HuH-7 (cell line): ENCODE data around the gene NAA60.
"Not testable (repeated sequence)": the region's sequence is repeated elsewhere in the genome, so short reads cannot be mapped to it uniquely, and the experiment has no call there.

Source experiments
- DNase-seq: peaks from one replicate; pipeline ENCODE4 v3.0.0; 2011; ENCODE audit warnings: low spot score

NAA60 gene

DNA sequence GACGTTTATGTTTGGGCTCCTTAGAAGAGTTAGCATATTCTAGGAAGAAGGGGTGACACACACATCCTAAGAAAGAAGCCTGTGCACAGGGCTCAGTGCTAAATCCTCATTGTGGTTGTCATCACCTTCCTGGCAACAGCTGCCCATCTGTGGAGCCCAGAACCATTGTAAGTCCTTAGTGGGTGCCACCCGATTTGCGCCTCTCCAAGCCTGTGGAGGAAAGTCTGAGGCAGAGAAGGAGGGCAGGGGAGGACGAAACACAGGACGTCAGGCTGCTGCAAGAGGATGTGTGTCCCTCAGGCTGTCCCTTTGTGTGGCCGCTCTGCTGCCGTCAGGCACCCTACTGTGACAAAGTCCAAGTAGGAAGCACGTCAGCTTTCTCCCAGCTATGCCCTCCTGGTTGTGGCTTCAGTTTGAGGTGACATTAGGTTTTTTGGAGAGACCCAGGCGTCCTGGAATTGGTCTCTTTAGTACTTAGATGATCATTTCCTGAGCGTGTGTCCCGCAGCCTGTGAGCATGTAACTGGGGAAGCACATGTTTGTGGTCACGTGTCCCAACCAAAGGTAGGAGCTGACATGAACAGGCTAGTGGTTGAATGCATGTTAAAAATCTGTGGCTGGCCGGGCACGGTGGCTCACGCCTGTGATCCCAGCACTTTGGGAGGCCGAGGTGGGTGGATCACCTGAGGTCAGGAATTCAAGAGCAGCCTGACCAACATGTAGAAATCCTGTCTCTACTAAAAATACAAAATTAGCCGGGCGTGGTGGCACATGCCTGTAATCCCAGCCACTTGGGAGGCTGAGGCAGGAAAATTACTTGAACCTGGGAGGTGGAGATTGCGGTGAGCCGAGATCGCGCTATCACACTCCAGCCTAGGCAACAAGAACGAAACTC lies 68.1 kb downstream of the NAA60 start:
- DNase-seq: no peak

DNA sequence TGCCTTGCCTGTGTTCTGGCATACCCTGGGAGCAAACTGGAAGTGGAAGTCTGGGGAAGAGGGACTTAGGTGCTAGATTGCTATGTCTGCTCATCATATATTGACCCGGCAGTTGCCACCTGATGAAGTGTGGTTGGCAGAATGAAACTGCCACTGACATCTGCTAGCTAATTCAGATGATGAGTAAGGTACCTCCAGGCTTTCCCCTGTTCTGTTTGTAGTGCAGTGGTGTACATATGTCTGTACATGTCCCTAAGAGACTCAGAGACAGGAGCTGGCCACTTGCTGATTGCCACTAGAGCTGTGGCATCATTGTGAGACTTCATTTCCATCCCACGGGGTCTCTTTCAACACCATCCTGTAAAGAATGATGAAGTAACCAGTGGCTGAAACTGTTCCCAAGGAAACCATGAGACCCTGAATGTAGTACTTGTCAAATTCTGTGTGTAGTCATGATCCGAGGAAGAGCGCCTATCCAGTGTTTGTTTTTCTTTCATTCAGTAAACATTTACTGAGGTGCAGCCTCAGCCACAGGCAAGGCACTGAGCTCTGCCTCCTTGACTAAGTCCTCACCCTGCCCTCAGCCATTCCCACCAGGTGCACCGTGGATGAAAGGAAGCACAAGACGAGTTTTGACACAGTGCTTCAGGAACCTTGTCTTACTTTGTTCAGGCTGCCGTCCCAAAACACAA lies 70.6 kb downstream of the NAA60 start:
- no peak for DNase-seq

DNA sequence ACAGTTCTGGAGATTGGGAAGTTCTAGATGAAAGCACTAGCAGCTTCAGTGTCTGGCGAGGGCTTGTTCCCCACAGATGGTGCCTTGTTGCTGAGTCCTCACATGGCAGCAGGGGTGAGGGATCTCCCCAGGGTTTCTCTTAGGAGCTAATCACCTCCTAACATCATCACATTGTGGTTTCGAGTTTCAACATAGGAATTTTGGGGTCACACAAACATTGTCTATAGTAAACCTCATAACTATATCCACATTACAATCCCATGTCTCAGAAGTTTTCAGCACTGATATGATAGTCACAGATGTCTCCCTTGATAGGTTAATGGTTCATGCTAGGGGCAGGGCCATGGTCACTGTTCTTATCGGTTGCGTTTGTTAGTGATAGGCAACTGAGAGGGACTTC lies 71.1 kb downstream of the NAA60 start:
- DNase-seq: no peak

DNA sequence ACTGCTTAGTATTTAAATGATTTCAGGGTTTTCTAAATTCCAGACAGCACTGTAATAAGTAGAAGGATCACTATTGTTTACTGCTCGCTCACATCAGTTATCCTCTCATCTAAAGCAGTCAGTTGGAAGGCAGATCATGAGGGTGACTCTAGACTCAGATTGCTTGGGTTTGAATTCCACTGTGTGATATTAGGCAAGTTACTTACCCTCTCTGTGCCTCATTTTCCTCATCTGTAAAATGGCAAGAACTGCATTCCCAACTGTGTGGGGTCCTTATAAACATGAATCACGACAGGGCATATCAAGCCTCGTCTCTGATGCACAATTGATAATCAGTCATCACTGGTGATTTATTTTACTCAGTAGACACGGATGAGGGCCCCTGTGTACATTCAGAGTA lies 72.4 kb downstream of the NAA60 start:
- DNase-seq: no peak

DNA sequence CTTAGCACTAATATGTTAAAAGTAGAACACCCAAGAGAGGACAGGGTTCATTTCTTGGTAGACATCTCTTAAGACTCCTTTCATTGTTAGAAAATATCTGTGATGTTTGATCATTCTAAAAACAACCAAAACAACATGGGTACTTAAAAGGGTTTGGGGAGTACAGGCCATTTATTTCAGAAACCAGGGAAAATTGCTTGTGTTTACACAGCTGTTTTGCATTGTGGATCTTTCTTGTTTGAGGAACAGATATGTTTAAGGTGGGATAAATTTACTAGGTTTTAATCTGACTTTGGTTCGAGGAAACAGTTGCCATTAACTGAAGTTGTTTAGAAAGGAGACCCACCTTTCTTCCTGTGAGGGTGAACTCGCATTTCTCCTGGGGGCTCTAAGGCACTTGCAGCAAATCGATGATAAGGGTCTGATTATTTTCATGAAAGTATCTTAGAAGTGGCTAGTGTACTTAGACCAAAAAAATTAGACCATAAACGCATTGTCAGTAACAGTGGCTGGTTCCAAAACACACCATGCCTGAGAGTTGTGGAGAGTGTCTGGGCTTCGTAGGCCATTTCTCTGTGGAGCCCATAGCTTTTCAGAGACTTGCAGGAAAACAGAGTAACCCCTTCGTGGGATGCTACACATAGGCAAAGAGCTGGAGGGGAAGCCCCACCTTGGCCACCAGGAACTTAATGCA lies 75.0 kb downstream of the NAA60 start:
- DNase-seq: no peak

DNA sequence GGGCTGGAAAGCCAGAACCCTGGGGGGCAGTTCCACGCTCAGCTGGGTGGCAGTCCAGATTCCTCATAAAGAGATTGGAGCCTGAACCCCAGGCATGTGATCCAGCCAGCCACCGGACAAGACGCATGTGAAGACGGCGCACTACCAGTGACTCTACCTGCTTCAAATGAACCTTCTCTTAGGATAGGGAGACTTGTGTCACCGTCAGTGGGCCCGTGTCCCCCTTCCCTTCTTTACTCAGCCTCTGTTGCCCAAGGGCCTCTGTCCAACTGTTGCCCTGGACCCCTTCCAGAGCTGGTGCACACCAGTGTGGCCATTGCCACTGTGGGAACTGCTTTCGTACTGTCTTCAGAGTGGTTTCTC lies 75.5 kb downstream of the NAA60 start:
- DNase-seq: no peak

DNA sequence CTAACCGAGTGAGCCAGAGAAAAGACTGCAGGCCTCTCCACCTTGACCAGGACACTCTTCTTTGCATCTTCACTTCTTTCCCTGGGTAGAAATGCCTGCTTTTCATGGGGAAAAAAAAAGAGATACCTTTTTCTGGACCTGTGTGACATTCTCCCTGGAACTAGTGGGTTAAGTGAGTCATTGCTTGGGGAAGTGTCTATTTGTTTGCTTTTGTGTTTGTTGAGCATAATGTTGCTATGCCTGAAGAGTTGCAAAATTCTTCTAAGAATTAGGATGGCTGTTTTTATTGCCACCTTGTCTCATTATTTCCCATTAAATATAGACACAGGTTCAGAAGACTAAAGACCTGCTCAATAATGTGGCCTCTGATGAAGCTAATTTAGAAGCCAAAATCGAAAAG lies 76.1 kb downstream of the NAA60 start:
- no peak for DNase-seq

DNA sequence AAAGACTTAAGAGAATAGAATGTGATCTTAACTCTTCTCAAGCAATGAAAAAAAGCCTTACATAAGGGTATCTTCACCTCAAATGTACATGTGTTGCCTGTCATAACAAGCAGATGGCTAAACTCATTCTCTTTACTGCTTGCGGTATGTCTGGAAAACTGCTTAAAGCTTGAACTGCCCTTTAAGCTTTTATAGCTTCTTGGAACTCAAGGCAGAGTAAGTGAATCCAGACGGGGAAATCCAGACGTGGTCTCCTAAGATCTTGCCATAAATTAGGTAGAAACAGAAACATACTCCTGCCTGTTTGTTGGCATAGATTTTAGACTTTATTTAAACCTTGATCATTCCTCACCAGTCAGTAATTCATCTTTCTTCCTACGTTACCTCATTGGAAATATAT lies 76.9 kb downstream of the NAA60 start:
- no peak for DNase-seq

DNA sequence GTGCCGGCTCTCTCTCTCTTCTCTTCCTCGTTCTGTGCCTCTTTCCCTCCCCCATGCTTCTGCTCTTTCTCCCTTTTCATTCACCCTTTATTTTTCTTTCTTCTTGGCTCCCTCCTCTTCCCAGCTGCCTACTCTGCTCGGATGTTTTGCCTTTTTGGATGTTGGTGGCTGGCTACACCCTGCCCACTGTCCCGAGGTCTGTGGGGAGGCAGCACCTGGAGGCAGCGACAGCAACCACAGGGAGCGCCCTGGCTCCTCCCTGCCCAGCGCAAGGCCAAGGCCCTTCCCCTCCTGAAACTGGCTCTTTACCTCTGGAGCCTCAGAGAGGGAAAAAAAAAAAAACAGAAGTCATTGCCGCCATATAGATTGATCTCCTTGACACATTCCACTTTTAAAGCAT lies 77.4 kb downstream of the NAA60 start:
- no peak for DNase-seq

DNA sequence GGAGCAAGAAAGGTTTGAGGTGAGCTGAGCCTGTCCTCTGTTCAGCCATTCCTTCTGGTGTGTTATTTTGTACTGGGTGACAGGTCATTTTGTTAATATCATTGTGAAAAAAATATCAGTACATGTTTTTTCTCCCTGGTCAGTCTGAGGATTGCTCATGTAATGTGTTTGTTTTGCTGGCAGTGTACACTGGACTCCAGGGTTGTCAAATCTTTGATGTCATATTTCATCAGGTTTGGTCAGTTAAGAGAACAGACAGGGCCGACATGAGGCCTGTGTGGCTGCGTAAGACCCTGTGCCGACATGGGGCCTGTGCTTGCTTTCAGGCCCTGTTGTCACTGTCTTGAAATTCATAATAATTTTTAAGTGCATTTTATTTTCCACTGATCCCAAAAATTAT lies 79.8 kb downstream of the NAA60 start:
- no peak for DNase-seq

DNA sequence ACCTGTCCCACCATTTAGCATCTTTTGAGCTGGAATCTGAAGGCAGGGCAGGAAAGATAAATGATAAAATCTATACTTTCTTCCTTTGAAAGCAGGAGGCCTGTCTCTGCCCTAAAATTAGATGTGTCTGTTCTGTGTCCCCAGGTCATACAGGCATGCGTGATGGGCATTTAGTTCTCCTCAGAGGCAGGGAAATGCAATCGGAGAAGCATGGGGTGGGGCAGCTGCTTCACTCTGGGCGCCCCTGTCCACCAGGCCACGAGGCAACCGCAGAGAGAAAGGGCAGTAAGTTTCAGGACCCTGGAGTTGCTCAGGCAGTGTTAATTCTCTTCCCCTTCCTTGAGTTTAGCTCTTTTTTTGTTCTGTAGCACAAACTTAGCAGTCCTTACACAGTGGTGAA lies 82.5 kb downstream of the NAA60 start:
- DNase-seq: no peak

DNA sequence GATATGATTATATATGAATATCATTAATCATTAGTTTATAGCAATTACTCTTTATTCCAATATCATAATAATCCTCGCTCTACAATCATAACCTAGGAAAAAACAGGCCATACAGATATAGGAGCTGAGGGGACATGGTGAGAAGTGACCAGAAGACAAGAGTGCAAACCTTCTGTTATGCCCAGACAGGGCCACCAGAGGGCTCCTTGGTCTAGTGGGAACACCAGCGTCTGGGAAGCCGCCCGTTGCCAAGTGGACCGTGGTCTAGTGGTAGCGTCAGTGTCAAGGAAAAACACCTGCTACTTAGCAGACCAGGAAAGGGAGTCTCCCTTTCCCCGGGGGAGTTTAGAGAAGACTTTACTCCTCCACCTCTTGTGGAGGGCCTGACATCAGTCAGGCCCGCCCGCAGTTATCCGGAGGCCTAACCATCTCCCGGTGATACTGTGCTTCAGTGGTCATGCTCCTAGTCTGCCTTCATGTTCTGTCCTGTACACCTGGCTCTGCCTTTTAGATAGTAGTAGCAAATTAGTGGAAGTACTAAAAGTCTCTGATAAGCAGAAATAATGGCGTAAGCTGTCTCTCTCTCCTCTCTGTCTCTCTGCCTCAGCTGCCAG lies 83.8 kb downstream of the NAA60 start:
- not testable (repeated sequence) for DNase-seq

DNA sequence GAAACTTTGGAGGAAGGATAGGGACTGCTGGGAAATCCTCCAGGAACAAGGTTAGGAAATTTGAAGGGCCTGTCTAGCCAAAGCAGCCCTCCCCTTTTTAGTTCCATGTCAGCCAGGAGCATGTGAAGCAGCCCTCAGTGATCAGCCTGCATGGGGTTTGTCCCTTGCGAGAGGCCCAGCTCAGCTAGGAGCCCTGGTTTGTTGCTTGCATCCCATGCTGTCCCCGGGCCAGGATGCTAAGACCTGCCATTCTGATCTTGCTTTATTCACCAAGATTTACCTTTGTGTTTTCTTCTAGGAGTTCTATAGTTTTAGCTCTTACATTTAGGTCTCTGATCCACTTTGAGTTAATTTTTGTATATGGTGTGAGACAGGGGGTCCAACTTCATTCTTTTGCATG lies 84.9 kb downstream of the NAA60 start:
- DNase-seq: no peak

DNA sequence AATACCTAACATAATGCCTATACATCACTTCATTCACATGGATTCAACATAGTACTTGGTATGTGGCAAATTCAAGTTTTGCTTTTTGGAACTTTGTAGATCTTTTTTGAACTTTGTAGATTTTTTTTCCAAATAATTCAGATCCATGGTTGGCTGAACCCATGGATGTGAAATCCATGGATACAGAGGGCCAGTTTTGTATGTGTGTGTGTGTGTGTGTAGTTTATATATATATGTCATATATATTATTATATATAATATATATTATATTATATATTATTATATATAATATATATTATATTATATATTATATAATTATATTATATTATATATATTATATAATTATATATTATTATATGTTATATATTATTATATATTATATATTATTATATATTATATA lies 85.7 kb downstream of the NAA60 start:
- no peak for DNase-seq

DNA sequence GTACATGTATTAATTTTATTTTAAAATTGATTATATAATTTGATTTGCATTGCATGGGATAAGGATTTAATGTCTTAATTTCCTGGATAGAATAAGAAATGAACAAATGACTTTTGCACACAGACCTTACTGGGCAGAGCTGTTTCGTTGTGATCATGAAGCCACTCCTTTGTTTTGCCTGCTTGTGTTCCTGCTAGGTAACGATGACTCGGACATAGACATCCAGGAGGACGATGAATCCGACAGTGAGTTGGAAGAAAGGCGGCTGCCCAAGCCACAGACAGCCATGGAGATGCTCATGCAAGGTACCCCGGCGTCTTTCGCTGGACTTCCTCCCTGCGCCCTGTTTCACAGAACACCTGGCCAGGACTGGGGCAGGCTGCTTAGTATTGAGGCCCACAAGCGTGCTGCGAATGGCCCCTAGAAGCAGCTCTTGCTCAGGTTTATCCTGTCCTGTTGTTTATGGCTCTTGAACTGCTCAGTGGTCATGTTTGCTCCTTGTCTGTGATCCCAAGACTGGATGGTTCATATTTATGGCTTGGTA lies 87.0 kb downstream of the NAA60 start:
- DNase-seq: no peak

DNA sequence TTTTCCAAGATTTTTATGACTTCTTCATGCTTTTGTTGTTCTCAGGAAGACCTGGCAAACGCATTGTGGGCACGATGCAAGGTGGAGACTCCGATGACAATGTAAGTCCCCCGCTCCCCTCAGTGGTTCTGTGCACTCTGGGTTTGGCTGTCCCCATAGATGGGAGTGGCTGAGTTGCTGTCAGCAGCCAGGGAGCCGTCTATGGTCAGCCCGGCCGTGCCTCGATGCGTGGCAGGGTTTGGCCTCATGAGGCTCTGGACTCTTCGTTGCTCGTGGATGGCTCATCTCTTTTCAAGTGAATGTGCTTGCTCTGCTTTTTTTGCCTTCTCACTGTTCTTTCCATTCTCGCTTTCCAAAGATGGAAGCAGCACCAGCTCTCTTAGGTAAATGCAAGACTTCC lies 89.3 kb downstream of the NAA60 start:
- DNase-seq: no peak

DNA sequence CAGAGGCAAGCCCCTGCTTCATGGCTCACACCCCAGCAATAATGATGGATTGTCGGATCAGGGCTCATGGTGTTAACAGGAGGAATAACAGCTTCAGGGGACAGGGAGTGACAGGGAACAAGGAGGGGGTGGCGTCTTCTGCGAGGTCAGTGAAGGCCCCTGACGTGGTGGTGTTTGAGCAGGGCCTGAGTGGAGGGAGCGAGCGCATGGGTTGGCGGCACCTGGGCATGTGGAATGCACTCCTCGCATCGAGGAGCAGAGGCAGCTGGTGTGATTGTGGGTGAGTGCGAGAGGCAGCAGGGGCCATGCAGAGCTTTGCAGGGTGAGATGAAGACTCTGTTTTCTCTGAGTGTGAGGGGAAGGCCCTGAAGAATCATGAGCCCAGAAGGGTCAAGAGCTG lies 90.6 kb downstream of the NAA60 start:
- DNase-seq: no peak

DNA sequence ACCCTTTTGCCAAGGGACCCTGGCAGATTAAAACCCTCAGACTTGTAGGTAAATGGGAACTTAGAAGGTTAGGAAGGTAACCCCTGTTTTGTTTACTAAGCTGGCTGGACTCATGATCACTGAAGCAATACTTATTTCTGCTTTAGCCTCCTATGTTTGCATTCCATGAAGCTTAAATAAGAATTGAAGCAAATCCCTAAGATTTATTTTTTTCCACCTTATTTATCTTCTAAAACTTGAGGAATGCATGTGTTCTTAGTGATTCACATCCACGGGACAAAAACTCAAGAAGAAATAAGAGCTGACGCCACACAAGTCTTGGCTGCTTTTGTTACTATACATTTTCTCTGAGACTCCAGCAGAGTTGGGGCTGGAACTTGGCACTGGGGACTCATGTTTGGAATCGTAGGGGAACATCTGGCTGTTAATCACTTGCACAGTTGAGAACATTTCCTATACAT lies 92.8 kb downstream of the NAA60 start:
- DNase-seq: no peak
